ENCODE measurements around the gene WDR33. TPM values are rescaled to one million over a fixed set of nuclear protein-coding genes. Genes with fewer than 3 reads are reported as not detected.

The WDR33 gene
- total RNA-seq, 4 donors from 2014 or later: 25.8 to 35.3 (median 33.3) TPM

GRCh38 chr2:127702395-127703009 is 108.5 kb downstream of the WDR33 start:
- DNase-seq (ENCODE audit: extremely low spot score): no peak
- Histone ChIP-seq H3K27me3 (no peaks in the 10 kb centered on the region), H3K4me3 (peak overlapping the region; percentile 79 to 95 (median 82)), H3K27ac (replicated peaks in 1 of 4) (peak overlapping the region; percentile 91 to 98 (median 97)), H3K4me1 (peaks cover 36 to 47% (median 42%) of the 10 kb centered on the region in 4 donors), H3K9me3 (no peaks in the 10 kb centered on the region), H3K36me3 (peaks cover 2 to 23% (median 16%) of the 10 kb centered on the region in 4 donors)
- intact Hi-C loops (cut with DNase I): loop anchor here (5.0 kb wide), 1 partner anchor 105 kb away; no protein-coding TSS in a partner anchor
- no peak for TF ChIP-seq POLR2AphosphoS5 (IDR thresholded peaks at IDR 0.05)
- WGBS: 61% methylated on average over 19 of the region's 19 CpGs

- TF ChIP-seq POLR2AphosphoS5 (IDR thresholded peaks at IDR 0.05) (peak; percentile 58 to 68), CTCF (IDR thresholded peaks at IDR 0.05) (peak in 1 of 3 experiments; percentile 52), EP300 (IDR thresholded peaks at IDR 0.05) (no peak)
- intact Hi-C loops (cut with DNase I): loop anchor here (5.0 kb wide), 1 partner anchor 105 kb away; no protein-coding TSS in a partner anchor
- Histone ChIP-seq H3K4me1 (peaks cover 36 to 47% (median 42%) of the 10 kb centered on the region in 4 donors), H3K27me3 (no peaks in the 10 kb centered on the region), H3K4me3 (peak overlapping the region; percentile 79 to 95 (median 82)), H3K9me3 (no peaks in the 10 kb centered on the region), H3K36me3 (peaks cover 0 to 18% (median 12%) of the 10 kb centered on the region in 4 donors), H3K27ac (replicated peaks in 1 of 4) (peak overlapping the region; percentile 91 to 98 (median 97))
- no peak for DNase-seq (ENCODE audit: extremely low spot score)
- no CpG with 5 or more reads among the region's 108 CpGs for WGBS
Measured at GRCh38 chr2:127701651-127702394, 109.1 kb downstream of the WDR33 start.

GRCh38 chr2:127701193-127701650 is 109.7 kb downstream of the WDR33 start, which contains the start of gene SFT2D3:
TSS of gene SFT2D3 (plus strand) at chr2:127701497. CDS start at chr2:127701529, 32 bp downstream.
- intact Hi-C loops (cut with DNase I): loop anchor here (5.0 kb wide), 1 partner anchor 106 kb away; no protein-coding TSS in a partner anchor
- Histone ChIP-seq H3K36me3 (peaks cover 0 to 12% (median 6%) of the 10 kb centered on the region in 4 donors), H3K27ac (replicated peaks in 1 of 4) (peak within 1 kb of the TSS; percentile 91 to 98 (median 97)), H3K4me1 (peaks cover 36 to 47% (median 42%) of the 10 kb centered on the region in 4 donors), H3K9me3 (no peaks in the 10 kb centered on the region), H3K4me3 (peak within 1 kb of the TSS; percentile 79 to 95 (median 82)), H3K27me3 (no peaks in the 10 kb centered on the region)
- DNase-seq (ENCODE audit: extremely low spot score): peak; percentile 98
- 1% methylated on average over 15 of the region's 44 CpGs for WGBS
- TF ChIP-seq CTCF (IDR thresholded peaks at IDR 0.05) (peak in 1 of 3 experiments; percentile 9), POLR2AphosphoS5 (IDR thresholded peaks at IDR 0.05) (peak; percentile 84 to 90), EP300 (IDR thresholded peaks at IDR 0.05) (no peak), POLR2A (IDR thresholded peaks at IDR 0.05; ENCODE audit: low read depth) (peak; percentile 57)

- H3K36me3 ChIP-seq: peaks cover 0 to 7% (median 1%) of the 10 kb centered on the region in 4 donors
- H3K27me3 ChIP-seq: no peaks in the 10 kb centered on the region
- TF ChIP-seq POLR2AphosphoS5 (IDR thresholded peaks at IDR 0.05) (no peak), CTCF (IDR thresholded peaks at IDR 0.05) (no peak), POLR2A (IDR thresholded peaks at IDR 0.05; ENCODE audit: low read depth) (no peak), EP300 (IDR thresholded peaks at IDR 0.05) (no peak)
- intact Hi-C loops (cut with DNase I): loop anchor here (5.0 kb wide), 1 partner anchor 107 kb away; no protein-coding TSS in a partner anchor
- H3K9me3 ChIP-seq: no peaks in the 10 kb centered on the region
- H3K4me3 ChIP-seq: peak overlapping the region; percentile 79 to 95 (median 82)
- peak overlapping the region; percentile 91 to 98 (median 97) for H3K27ac ChIP-seq (replicated peaks in 1 of 4)
- peaks cover 36 to 49% (median 45%) of the 10 kb centered on the region in 4 donors for H3K4me1 ChIP-seq
- no peak for DNase-seq (ENCODE audit: extremely low spot score)
- 48% methylated on average over 17 of the region's 17 CpGs for WGBS
Measured at GRCh38 chr2:127700527-127701192, 110.3 kb downstream of the WDR33 start.
